ENCODE results near the gene ZFAND6.

Gene ZFAND6

GRCh38 chr15:80049046-80049445 is 10.4 kb upstream of the ZFAND6 start:
- DNase-seq (ENCODE audit: low read depth in 2 of 2), result no peak

- no peak for DNase-seq (ENCODE audit: low read depth in 2 of 2)
Measured at GRCh38 chr15:80052597-80053304, 6.7 kb upstream of the ZFAND6 start.

GRCh38 chr15:80055933-80056332 is 3.5 kb upstream of the ZFAND6 start:
- no peak for DNase-seq (ENCODE audit: low read depth in 2 of 2)

- no peak for DNase-seq (ENCODE audit: low read depth in 2 of 2)
Measured at GRCh38 chr15:80058044-80058443, 1.4 kb upstream of the ZFAND6 start.

GRCh38 chr15:80059786-80060355 is 395 bp downstream of the ZFAND6 start:
- peak in 1 of 2 donors; percentile 71 for DNase-seq (ENCODE audit: low read depth in 2 of 2)

GRCh38 chr15:80060356-80061006 is 1.0 kb downstream of the ZFAND6 start:
- peak in 1 of 2 donors; percentile 7 for DNase-seq (ENCODE audit: low read depth in 2 of 2)

GRCh38 chr15:80061582-80061981 is 2.1 kb downstream of the ZFAND6 start:
- DNase-seq (ENCODE audit: low read depth in 2 of 2), result no peak

GRCh38 chr15:80066912-80067311 is 7.4 kb downstream of the ZFAND6 start:
- DNase-seq (ENCODE audit: low read depth in 2 of 2), result no peak

GRCh38 chr15:80068578-80068977 is 9.1 kb downstream of the ZFAND6 start:
- DNase-seq (ENCODE audit: low read depth in 2 of 2), result no peak

- DNase-seq (ENCODE audit: low read depth in 2 of 2), result no peak
Measured at GRCh38 chr15:80070840-80071239, 11.4 kb downstream of the ZFAND6 start.

- no peak for DNase-seq (ENCODE audit: low read depth in 2 of 2)
Measured at GRCh38 chr15:80071652-80072051, 12.2 kb downstream of the ZFAND6 start.

GRCh38 chr15:80072285-80072994 is 13.0 kb downstream of the ZFAND6 start:
- DNase-seq (ENCODE audit: low read depth in 2 of 2), result no peak

- no peak for DNase-seq (ENCODE audit: low read depth in 2 of 2)
Measured at GRCh38 chr15:80073197-80073596, 13.7 kb downstream of the ZFAND6 start.

- DNase-seq (ENCODE audit: low read depth in 2 of 2), result no peak
Measured at GRCh38 chr15:80076321-80077318, 17.1 kb downstream of the ZFAND6 start.

- DNase-seq (ENCODE audit: low read depth in 2 of 2), result no peak
Measured at GRCh38 chr15:80081390-80081789, 21.9 kb downstream of the ZFAND6 start.

GRCh38 chr15:80087104-80087503 is 27.6 kb downstream of the ZFAND6 start:
- no peak for DNase-seq (ENCODE audit: low read depth in 2 of 2)

- DNase-seq (ENCODE audit: low read depth in 2 of 2), result no peak
Measured at GRCh38 chr15:80090041-80090440, 30.6 kb downstream of the ZFAND6 start.

GRCh38 chr15:80090879-80091503 is 31.5 kb downstream of the ZFAND6 start:
- DNase-seq (ENCODE audit: low read depth in 2 of 2), result no peak

- peak in 1 of 2 donors; percentile 3 for DNase-seq (ENCODE audit: low read depth in 2 of 2)
Measured at GRCh38 chr15:80093854-80094418, 34.5 kb downstream of the ZFAND6 start.

GRCh38 chr15:80095511-80095910 is 36.0 kb downstream of the ZFAND6 start:
- DNase-seq (ENCODE audit: low read depth in 2 of 2), result no peak

Data from activated CD4-positive, alpha-beta T cell treated with anti-CD3 and anti-CD28 coated beads for 24 hours (primary cell).